DLD1 (cell line): Measurements from ENCODE around the gene PODXL2.

Experiments used
- in situ Hi-C: cut with HindIII; loops from 2 replicates; pipeline ENCODE4 v1.10.0; 2017; ENCODE audit warnings: low sequenced_read_pairs

The PODXL2 gene

DNA sequence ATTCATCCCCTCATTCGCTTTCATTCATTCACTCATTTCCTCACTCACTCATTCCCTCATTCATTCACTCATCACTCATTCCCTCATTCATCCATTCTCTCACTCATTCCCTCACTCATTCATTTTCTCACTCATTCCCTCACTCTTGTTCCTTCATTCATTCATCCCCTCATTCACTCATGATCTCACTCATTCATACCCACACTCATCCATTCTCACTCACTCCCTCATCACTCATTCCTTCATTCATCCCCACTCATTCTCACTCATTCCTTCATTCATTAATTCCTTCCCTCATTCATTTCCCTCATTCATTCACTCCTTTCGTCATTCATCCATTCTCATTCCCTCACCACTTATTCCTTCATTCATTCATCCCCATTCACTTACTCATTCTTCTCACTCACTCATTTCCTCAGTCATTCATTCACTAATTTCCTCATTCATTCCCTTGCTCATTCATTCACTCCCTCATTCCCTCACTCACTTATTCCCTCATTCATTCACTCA lies 58.3 kb downstream of the PODXL2 start:
- in situ Hi-C loops = no loop called here

DNA sequence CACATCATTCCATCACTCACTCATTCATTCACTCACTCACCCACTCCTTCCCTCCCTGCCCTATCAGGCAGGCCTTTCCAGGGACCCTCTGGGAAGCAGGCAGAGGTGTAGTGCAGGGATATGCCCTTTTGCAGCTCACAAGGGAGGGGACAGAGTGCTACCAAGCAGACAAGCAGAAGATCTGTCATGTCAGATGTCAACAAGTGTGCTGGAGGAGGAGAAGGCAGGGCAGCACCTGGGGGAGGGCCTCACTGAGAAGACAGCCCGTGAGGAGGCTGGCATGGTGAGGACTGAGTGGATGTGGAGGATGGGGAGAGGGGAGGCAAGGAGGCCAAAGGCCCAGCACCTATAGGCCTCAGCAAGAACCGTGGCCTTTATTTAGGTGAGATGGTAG lies 59.0 kb downstream of the PODXL2 start:
- in situ Hi-C loops = no loop called here

DNA sequence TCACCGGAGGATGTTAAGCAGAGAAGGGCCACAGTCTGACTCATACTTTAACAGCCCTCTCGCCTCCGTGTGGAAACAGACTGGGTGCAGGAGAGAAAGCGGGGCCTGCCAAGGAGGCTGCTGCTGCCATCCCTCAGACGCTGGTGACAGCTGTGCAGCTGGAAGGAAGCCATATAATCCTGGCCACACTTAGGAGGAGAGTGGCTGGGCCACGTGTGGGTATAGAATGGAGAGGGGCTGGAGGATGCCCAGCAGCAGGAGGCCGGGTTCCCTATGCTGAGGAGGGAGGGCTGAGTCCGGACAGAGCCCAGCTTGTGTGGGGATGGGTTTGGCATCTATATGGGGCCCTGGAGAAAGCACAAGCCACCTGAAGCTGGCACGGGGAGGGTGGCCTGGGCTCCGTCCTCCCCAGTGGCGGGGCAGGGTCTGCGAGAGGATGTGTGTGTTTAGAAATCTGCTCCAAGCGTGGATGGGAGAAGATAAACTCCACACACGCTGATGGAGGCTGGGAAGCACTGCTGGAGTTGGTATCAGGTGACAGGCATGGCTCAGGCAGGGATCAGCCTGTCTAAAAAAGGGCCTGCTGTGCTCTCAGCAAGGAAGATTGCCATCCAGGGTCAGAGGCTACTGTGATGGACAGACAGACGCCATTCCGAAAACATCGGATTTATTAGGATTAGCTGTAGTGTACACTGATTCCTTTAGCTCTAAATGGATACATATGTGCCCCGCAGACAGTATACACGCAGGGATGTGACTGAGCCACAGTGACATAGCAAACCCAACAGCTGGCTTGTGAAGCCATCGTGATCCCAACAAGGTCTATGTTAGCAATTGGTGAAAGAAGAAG lies 59.7 kb downstream of the PODXL2 start:
- in situ Hi-C loops = no loop called here

DNA sequence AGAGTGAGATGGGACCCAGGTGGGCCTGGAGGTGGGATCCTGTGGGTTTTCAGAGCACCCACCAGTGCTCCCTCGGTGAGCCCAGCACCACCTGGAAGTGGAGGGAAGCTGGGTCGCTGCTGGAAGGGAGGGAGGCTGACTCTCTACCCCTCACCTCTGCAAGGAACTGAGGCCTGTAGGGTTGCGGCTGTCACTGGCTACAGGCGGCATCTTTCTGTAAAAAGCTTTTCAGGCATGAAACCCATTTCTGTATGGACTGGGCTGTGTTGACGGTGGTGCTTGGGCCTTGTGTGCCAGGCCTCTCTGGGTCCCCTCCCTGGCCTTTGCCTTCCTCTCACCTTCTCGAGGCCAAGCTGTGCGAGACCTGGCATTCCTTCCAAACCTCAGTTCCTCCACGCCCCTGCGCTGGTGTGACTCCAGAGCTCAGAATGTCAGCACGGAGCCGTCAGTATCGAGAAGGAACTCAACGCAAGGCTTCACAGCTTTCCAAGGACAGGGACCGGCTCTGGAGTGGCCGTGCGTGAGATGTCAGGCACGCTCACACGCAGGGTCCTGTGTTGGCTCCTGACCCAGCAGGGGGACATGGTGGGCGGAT lies 60.4 kb downstream of the PODXL2 start:
- in situ Hi-C loops = no loop called here

DNA sequence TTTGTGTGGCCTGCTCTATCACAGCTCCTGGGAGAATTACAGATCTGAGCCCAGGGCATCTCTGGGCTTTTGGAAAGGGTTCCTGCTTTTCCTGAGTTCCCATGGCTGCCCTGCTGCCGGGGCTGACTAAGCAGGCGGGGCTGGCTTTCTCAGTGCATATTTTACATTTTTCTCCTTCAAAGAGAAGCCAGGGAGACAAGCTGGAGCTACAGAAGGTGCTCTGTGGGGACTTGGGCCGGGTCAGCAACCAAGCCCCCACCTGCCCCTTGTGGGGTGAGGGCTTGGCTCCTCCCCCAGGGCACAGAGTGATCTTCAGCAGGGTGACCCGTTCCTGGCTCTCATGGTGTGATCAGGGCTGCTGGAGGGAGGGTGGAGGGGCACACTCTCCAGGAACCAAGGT lies 61.1 kb downstream of the PODXL2 start:
- in situ Hi-C loops = no loop called here

DNA sequence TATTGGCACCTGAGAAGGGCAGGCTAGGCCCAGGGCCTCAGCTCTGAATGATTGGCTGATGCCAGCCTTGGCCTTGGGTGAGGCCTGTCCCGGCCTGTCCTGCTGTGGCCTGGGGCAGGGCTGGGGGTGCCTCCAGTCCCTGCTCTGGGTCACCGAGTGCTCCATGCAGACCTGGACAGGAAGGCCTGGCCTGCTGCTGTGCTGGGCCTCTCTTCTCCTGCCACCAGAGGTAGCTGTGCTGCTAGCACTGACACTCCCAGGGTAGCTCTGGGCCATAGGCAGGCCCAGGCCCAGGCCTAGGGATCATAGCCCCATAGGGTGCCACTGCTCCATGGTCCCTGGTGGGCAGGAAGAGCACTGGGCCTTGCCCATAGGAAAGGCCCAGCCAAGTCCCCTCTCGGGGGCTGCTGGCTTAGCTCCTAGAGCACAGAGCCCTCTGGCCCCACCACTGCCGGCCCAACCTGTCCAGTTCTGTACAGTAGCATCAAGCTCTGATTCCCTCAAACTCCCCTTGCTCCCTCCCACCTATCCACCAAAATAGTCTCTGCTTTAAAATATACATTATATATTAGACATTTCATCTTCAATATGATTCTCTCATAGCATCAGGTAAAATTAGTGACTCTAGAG lies 62.0 kb downstream of the PODXL2 start:
- in situ Hi-C loops = no loop called here

DNA sequence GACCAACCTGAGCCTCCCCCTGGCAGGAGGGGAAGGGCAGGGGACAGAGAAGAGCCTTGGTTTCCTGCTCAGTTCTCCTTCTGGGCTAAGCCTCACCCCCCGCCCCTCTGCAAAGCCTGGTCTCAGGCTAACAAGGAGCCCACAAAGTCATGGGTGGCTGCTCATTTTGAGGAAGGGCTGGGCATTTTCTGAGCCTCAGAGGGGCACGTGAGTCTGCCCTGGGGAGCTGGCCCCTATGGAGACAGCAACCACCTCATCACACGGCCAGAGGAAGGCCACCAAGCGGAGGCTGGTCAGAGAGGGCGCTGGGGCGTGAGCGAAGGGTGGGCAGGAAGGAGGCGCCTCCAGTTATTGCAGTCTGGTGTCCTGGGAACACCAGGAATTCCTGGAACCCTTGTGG lies 62.5 kb downstream of the PODXL2 start:
- in situ Hi-C loops = no loop called here

DNA sequence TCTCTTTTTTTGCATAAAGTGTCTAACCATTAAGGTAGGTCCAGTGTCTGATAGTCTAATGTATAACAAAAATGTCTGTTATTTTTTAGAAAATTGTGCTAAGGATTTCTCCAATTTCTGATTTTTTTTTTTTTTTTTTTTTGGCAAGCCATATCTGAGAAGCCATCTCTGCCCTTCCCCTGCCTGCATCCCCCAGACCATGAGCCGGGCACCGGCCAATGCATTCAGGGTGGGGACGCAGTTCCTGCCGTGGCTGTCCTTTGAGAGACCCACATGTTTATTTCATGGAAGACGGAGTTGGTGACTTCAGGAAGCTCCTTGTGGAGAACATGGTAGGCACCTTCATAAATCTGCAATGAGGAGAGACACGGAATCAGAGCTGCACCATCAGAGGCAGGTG lies 63.0 kb downstream of the PODXL2 start:
- in situ Hi-C loops = no loop called here

DNA sequence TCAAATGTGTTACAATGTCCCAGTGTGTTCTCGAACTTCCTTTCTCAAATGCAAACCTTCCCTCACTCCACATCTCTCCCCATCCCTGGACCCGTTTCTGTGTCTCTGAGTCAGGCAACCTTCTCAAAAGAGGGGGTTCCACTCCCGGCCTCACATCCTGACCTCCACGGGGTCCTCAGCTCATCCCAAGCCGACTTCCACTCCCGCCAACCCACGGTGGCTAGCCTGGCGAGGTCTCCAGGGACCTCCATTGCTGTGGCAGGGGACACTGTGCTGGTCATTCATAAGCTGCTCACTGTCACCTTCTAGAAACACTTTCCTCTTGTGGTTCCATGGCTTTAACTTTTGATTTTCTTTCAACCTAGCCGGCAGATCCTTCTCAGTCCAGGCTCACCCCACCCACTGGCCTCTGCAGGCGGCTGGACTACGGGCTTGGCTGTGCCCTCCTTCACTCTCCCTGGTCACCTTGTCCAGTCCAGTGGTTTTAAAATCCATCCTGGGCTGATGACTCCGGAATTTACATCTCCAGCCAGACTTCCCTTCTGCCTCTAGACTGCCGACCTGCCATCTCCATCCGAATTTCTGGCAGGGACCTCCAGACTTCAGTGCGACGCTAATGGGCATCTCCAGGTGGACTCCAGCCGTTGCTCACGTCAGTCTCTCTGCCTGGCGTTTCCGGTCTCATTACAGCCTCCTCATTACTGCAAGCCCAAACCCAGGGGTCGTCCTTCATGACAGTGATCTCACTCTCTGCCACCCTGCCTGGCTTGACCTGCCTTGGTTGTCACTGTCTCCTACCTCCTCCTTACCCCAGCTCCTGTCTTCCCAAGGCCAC lies 63.7 kb downstream of the PODXL2 start:
- in situ Hi-C loops = no loop called here

DNA sequence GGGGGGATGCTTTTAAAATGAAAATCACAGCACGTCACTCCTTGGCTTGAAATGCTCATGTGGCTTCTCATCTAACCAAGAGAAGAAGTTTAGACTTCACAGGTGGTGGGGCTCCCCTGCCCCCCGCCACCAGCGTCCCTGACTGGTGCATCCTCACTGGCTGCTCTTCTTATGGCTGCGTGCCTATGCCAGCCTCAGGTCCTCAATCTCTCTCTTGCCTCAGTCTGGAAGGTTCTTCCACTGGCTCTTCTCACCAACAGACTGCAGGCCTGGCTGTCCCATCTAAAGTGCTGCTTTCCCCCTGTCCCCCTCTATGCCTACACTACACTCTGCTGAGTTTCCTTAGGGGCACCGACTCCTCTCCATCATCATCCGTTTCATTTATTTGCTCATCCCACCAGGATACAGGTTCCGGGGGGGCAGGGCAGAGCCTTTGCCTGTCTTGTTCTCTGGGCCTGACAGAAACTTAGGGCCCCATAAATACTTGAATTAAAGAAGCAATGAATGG lies 64.4 kb downstream of the PODXL2 start:
- in situ Hi-C loops = no loop called here

DNA sequence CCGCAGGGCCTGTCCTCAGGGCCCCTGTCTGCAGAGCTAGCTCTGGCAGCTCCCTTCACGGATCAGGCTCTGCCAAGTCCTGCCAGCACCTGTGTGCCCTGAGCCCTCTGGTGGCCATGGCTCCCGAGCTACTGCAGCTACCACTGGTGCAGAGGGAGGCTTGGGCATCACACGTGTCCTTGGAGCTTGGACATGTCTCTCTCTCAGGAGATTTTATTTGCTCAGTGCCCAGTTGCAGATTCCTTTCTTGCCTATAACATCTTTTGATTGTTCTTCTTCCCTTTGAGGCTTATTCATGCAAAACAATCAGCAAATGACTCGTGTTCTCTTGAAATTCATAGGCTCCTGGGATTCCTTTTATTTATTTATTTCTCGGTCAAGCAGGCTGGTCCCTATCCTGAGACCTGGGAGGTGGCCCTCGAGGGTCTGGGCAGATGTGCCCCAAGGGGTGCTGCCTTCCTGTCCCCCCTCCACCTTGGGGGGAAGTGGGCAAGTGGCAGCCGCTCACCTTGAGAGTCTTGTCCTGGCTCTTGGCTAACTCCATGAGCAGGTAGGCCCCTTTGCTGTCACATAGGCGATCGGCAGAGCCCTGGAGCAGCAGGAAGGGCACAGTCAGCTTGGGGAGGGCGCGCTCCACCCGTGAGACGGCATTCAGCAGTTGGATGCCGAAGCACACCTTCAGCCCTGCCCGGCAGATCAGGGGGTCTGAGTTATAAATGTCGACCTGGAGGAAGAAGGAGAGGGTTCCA lies 65.7 kb downstream of the PODXL2 start:
- in situ Hi-C loops = no loop called here

DNA sequence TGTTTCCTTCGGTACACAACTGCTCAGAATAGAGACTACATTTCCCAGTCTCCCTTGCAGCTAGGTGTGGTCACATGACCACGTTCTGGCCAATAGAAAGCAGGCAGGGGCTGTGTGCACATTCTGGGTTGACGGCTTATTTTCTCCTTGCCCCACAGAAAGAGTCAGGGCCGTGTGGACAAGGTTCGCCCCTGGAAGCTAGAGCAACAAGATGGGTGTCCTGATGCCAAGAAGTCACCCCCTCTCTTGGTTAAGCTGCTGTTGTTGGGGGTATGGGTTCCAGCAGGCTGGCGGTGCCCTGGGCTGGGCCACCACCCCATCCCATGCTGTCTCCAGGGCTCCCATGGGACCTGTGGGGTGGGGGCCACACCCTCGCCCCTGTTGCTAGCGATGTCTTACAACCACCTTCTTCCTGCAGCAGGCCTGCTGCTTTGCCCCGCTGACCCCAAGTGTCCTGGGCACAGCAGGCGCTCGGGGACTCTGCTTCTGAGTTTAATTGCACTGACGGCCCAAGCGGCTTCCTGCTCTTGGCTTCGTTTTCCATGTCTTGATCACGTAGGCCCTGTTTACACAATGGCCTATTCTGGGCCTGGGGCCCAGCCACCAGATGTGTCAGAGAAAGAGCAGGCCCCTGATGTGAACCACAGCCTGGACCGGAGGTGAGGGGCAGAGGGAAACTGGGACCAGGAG lies 68.7 kb downstream of the PODXL2 start:
- in situ Hi-C loops = no loop called here

DNA sequence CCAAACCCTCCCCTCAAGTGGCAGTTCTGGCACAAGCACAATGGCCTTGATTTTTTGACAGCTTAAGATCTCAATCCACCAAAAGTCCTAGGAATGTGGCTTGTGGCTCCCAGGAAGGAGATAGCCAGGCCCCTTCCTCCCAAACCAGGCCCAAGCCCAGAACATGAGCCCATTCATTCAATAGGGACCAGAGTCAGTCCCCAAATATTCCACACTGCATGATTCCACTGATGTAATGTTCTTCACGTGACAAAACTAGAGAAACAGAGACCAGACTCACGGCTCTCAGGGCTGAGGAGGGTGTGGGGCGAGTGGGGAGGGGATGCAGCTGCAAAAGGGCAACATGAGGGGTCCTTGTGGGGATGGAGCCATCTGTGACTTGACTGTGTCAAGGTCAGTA lies 69.3 kb downstream of the PODXL2 start:
- in situ Hi-C loops = no loop called here

DNA sequence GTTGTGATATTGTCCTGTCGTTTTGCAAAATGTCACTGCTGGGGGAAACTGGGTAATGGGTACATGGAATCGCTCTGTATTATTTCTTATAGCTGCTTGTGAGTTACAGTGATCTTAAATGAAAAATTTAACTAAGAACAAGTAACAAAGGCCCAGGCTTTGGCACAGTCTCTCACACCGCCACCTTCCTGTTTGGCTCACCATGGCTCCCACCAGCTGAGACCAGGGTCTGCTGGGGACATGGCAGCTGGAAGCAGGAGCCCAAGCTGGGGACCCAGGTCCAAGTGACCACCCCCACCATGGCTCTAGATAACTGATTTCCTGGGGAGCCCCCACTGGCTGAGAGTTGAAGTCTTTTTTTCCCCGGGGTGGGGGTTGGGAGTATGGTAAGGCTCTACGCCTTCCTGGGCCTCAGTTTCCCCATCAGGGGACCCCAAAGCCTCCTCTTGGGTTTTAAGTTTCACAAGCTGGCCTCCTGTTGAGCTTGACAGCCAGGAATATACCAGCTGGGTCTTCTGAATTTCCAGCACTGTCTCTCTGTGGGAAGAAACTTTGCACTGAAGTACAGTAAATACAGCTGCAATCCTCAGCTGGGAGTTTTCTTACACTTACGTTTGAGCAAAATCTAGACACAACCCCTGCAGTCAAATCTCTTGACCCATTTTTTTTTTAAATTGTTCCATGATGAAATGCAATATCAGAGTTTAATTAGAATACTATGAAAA lies 69.9 kb downstream of the PODXL2 start:
- in situ Hi-C loops = no loop called here

DNA sequence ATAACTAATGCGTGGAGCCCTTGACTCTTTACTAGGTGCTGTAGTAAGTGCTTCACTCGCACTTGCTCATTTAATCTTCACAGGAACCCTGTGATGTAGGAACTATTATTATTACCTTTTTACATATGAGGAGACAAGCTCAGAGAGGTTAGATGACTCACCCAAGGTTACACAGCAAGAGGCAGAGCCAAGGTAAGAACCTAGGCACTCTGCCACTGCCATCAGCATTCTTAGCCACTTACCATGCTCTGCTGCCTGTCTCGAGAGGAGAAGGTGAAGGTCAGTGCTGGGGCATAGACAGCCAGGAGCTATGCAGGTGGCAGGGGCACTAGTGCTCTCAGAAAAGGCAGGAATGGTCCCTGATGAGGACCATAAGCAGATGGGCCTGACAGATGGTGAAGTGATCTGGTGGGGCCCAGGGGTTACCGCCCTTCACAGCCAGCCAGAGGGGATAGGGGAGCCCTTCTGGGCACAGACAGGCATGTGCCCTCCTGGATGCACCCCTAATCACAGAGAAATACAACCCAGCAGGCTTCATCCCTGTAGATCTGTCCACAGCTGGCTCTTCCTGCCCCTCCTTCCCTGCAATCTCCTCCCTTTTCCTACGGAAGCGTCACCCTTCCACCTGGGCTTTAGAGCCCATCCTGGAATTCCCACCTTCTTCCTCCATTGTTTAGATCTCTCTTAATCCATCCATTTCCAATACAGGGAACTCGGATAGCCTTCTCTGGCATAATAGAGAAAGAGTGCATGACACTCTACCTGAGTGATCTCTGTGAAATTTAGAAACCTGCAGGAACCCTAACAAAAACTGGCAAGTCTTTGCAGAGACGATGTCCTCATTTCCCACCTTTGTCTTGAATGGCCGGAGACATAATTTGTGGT lies 70.7 kb downstream of the PODXL2 start:
- in situ Hi-C loops = loop anchor here (25.0 kb wide), 1 partner anchor 138 kb away; no protein-coding TSS in a partner anchor

DNA sequence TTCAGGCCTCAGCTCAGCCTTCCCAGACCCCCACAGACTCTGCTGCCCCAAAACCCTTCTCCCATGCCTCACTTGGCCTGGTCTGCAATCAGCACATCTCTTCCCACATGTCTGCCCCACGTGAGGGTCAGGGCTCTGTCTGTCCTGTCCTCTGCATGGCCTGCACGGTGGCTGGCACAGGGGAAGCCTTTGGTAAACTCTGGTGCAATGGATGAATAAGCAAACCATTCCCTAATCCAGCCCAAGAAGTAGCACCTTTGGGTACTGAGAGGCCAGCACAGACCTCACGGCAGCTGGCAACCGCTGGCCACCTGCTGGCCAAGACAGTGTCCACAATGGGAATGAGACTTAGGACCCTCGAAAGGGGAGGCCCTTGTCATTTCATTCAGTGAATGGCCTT lies 71.4 kb downstream of the PODXL2 start:
- in situ Hi-C loops = loop anchor here (25.0 kb wide), 1 partner anchor 137 kb away; no protein-coding TSS in a partner anchor

DNA sequence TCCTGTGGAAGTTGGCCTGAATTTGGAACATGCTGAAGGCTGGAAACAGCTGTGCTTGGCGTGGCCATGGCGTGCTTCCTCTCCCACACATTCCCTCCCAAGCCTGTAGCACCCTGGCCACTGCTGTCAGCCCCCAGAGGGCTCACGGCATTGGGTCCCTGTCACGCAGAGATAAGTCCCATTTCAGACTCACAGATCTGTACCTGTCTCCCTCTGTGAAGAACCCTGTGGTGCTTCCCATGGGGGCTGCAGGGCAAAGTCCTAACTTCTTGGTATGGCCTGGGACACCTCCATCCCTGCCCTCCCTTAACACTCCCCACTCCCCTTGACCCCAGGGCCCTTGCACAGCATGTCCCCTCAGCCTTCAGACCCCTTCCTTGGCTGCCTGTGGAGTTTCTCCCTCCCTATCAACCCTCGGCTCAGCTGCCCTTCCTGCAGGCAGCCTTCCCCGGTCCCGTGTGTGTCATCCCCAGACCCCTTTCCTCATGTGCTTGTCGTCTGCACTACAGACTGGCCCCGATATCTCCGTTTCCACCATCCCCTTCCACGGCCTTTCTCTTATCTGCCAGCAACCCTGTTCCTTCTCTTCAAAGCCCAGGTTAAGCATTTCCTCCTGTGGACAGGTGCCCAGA lies 72.4 kb downstream of the PODXL2 start:
- in situ Hi-C loops = loop anchor here (25.0 kb wide), 1 partner anchor 136 kb away; no protein-coding TSS in a partner anchor
